HepG2 (cell line): ENCODE results near the gene POLR1C. TPM values are rescaled to one million over a fixed set of nuclear protein-coding genes. Genes with fewer than 3 reads are reported as not detected.

Source experiments
- JDP2 ChIP-seq: sonication (generic); formaldehyde crosslinking; IDR thresholded peaks from 2 replicates; pipeline ENCODE4 v1.8.1; 2022; ENCODE audit warnings: missing genetic modification reagents, borderline replicate concordance
- MBD4 ChIP-seq: IDR thresholded peaks from 2 replicates; pipeline ENCODE4 v1.6.1; 2012; ENCODE audit warnings: low read length, inconsistent platforms, borderline replicate concordance
- MXD4 ChIP-seq: IDR thresholded peaks from 2 replicates; pipeline ENCODE4 v1.6.1; 2016; ENCODE audit warnings: mild to moderate bottlenecking, missing biosample characterization, missing genetic modification reagents
- PRMT3 ChIP-seq: sonication (generic); formaldehyde crosslinking; IDR thresholded peaks from 2 replicates; pipeline ENCODE4 v1.8.1; 2022; ENCODE audit warnings: low read depth, mild to moderate bottlenecking, moderate library complexity, missing genetic modification reagents, borderline replicate concordance
- PTBP1 ChIP-seq: fragments of 200-400 bp; formaldehyde crosslinking; IDR thresholded peaks from 2 replicates; pipeline ENCODE4 v1.6.1; 2018; ENCODE audit warnings: low read length, low read depth; ENCODE audit not compliant: poor library complexity, severe bottlenecking
- SCMH1 ChIP-seq: sonication (generic); formaldehyde crosslinking; IDR thresholded peaks from 2 replicates; pipeline ENCODE4 v1.9.0; 2021; ENCODE audit warnings: missing genetic modification reagents, mild to moderate bottlenecking, borderline replicate concordance
- STAG1 ChIP-seq: sonication (generic); formaldehyde crosslinking; IDR thresholded peaks from 2 replicates; pipeline ENCODE4 v1.4.0; 2020; ENCODE audit warnings: missing genetic modification reagents
- ZBTB38 ChIP-seq: sonication (generic); formaldehyde crosslinking; IDR thresholded peaks from 2 replicates; pipeline ENCODE4 v1.5.1; 2020; ENCODE audit warnings: mild to moderate bottlenecking, missing genetic modification reagents
- ZNF224 ChIP-seq: sonication (generic); formaldehyde crosslinking; IDR thresholded peaks from 2 replicates; pipeline ENCODE4 v1.5.0; 2020; ENCODE audit warnings: mild to moderate bottlenecking, missing genetic modification reagents
- ZNF558 ChIP-seq: sonication (generic); formaldehyde crosslinking; IDR thresholded peaks from 2 replicates; pipeline ENCODE4 v1.9.0; 2022; ENCODE audit warnings: mild to moderate bottlenecking, missing genetic modification reagents, borderline replicate concordance
- ZNF772 ChIP-seq: sonication (generic); formaldehyde crosslinking; IDR thresholded peaks from 2 replicates; pipeline ENCODE4 v1.5.0; 2020; ENCODE audit warnings: mild to moderate bottlenecking, missing genetic modification reagents
- ZNF773 ChIP-seq: sonication (generic); formaldehyde crosslinking; IDR thresholded peaks from 2 replicates; pipeline ENCODE4 v1.4.0; 2020; ENCODE audit warnings: missing genetic modification reagents, borderline replicate concordance
- ZNF841 ChIP-seq: sonication (generic); formaldehyde crosslinking; IDR thresholded peaks from 2 replicates; pipeline ENCODE4 v1.8.1; 2023; ENCODE audit warnings: missing genetic modification reagents, borderline replicate concordance
- polyA plus RNA-seq, 8 experiments: library from polyadenylated mRNA; depleted of rRNA in 3 of 8; stranded (reverse) in 7 of 8; unstranded in 1 of 8; fragments of >200 nt; fragmentation: Illumina TruSeq in 4 of 8; extraction: Trizol in 4 of 8; gene quantifications; 2 replicates each; pipeline versions ENCODE4 v1.2.1 to v1.2.3, GENCODE V29; 2011 to 2016; ENCODE audit warnings: low read depth in 4 of 8, missing spikeins in 1 of 8, mixed read lengths in 1 of 8; ENCODE audit not compliant: insufficient read depth in 1 of 8
- total RNA-seq, 5 experiments: library from RNA; depleted of rRNA; stranded (reverse); fragments of >200 nt; fragmentation: Illumina TruSeq; extraction: Trizol; gene quantifications; 2 replicates each; pipeline ENCODE4 v1.2.3, GENCODE V29; 2016; ENCODE audit warnings: low read depth in 1 of 5
- TF ChIP-seq, protein P1 (sequence below): sonication (generic); formaldehyde crosslinking; IDR thresholded peaks from 2 replicates; pipeline ENCODE4 v1.8.1; 2023; ENCODE audit warnings: mild to moderate bottlenecking, missing genetic modification reagents
- TF ChIP-seq, protein P2 (sequence below): sonication (generic); formaldehyde crosslinking; IDR thresholded peaks from 2 replicates; pipeline ENCODE4 v1.4.0; 2020; ENCODE audit warnings: missing genetic modification reagents
- TF ChIP-seq, protein P3 (sequence below): sonication (generic); formaldehyde crosslinking; IDR thresholded peaks from 2 replicates; pipeline ENCODE4 v1.8.1; 2023; ENCODE audit warnings: mild to moderate bottlenecking, moderate library complexity, missing genetic modification reagents
- TF ChIP-seq, protein P4 (sequence below): sonication (generic); formaldehyde crosslinking; IDR thresholded peaks from 2 replicates; pipeline ENCODE4 v1.4.0; 2020; ENCODE audit warnings: missing genetic modification reagents, borderline replicate concordance
- TF ChIP-seq, protein P5 (sequence below): sonication (generic); formaldehyde crosslinking; IDR thresholded peaks from 2 replicates; pipeline ENCODE4 v1.4.0; 2020; ENCODE audit warnings: missing genetic modification reagents, mild to moderate bottlenecking, borderline replicate concordance
- TF ChIP-seq, protein P6 (sequence below): sonication (generic); formaldehyde crosslinking; IDR thresholded peaks from 2 replicates; pipeline ENCODE4 v1.5.1; 2020; ENCODE audit warnings: mild to moderate bottlenecking, missing genetic modification reagents, borderline replicate concordance

The POLR1C gene
- total and polyA plus RNA-seq, 2 of the 13 experiments (the other 11 are each of a cell fraction or from before 2014, with no cell fraction given), result 62.6 to 72.2 TPM

DNA sequence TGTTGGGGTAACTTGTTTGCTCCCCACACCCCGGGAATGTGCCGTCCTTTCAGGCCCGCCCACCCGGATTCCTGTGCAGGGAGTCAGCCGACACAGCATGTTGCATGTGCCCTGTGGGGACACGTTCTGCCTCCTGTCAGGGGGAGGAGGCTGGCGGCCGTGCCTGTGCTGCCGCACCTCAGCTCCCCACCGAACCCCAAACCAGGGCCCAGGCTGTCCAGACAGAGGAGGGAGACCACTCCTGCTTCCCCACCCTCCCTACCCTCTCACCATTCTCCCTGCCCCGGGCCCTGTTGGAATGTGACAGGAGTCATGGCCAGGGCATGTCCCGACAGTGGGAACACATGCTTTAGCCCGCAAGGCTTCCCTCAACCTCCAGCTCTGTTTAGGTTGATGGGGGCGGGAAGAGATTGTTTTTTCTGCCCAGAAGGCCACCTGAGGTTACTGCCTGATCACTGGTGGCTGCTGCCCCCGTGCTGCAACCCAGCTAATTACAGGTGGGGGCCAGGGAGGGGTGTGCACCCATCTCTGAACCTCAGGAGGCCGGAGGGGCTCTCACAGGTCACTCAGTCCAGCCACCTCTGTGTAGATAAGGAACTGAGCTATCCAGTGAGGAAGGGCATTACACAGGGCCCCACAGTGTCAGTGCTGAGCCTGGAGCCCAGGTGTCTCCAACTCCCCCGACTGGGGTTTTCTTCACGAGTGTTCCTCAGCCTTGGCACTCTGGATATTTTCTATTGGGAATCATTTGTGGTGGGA lies 20.3 kb upstream of the POLR1C start (continued):
- TF ChIP-seq, protein P1, sequence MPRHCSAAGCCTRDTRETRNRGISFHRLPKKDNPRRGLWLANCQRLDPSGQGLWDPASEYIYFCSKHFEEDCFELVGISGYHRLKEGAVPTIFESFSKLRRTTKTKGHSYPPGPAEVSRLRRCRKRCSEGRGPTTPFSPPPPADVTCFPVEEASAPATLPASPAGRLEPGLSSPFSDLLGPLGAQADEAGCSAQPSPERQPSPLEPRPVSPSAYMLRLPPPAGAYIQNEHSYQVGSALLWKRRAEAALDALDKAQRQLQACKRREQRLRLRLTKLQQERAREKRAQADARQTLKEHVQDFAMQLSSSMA, result 0 out of 2 replicates have a peak, but pooled peaks have one; percentile 56
- TF ChIP-seq, protein P2, sequence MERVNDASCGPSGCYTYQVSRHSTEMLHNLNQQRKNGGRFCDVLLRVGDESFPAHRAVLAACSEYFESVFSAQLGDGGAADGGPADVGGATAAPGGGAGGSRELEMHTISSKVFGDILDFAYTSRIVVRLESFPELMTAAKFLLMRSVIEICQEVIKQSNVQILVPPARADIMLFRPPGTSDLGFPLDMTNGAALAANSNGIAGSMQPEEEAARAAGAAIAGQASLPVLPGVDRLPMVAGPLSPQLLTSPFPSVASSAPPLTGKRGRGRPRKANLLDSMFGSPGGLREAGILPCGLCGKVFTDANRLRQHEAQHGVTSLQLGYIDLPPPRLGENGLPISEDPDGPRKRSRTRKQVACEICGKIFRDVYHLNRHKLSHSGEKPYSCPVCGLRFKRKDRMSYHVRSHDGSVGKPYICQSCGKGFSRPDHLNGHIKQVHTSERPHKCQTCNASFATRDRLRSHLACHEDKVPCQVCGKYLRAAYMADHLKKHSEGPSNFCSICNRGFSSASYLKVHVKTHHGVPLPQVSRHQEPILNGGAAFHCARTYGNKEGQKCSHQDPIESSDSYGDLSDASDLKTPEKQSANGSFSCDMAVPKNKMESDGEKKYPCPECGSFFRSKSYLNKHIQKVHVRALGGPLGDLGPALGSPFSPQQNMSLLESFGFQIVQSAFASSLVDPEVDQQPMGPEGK, result peak; percentile 99
- TF ChIP-seq MXD4 (CRISPR knock-in tag), result peak; percentile 57
- TF ChIP-seq ZNF224 (CRISPR knock-in tag), result 0 out of 2 replicates have a peak, but pooled peaks have one; percentile 61
- TF ChIP-seq JDP2 (CRISPR knock-in tag), result no peak
- 0 out of 2 replicates have a peak, but pooled peaks have one; percentile 48 for TF ChIP-seq ZNF772 (CRISPR knock-in tag)
- no peak for TF ChIP-seq SCMH1 (CRISPR knock-in tag)
- TF ChIP-seq, protein P3, sequence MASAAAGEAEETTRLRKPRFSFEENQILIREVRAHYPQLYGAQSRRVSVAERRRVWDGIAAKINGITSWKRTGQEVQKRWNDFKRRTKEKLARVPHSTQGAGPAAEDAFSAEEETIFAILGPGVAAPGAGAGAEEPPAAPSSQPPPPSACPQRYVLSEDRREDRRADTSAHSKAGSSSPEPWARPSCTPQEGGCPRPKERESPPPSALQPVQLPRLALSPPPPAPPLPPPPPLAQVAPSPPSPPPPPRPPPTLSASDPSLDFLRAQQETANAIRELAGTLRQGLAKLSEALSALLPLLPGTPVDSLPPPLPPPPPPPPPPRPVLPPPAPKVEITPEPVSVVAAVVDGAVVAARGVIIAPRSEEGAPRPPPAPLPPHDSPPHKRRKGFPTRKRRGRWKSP (CRISPR knock-in tag), result peak; percentile 72
- TF ChIP-seq ZNF773, result no peak
- peak; percentile 79; the same call in 1 of the 2 replicates for TF ChIP-seq ZNF558 (CRISPR knock-in tag)
- peak; percentile 94 for TF ChIP-seq STAG1 (CRISPR knock-in tag)
- no peak for TF ChIP-seq PTBP1
- peak; percentile 64 for TF ChIP-seq ZBTB38
- TF ChIP-seq MBD4, result no peak
- no peak for TF ChIP-seq PRMT3 (CRISPR knock-in tag)
- TF ChIP-seq, protein P4, sequence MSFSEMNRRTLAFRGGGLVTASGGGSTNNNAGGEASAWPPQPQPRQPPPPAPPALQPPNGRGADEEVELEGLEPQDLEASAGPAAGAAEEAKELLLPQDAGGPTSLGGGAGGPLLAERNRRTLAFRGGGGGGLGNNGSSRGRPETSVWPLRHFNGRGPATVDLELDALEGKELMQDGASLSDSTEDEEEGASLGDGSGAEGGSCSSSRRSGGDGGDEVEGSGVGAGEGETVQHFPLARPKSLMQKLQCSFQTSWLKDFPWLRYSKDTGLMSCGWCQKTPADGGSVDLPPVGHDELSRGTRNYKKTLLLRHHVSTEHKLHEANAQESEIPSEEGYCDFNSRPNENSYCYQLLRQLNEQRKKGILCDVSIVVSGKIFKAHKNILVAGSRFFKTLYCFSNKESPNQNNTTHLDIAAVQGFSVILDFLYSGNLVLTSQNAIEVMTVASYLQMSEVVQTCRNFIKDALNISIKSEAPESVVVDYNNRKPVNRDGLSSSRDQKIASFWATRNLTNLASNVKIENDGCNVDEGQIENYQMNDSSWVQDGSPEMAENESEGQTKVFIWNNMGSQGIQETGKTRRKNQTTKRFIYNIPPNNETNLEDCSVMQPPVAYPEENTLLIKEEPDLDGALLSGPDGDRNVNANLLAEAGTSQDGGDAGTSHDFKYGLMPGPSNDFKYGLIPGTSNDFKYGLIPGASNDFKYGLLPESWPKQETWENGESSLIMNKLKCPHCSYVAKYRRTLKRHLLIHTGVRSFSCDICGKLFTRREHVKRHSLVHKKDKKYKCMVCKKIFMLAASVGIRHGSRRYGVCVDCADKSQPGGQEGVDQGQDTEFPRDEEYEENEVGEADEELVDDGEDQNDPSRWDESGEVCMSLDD (CRISPR knock-in tag), result peak; percentile 89; the same call in 1 of the 2 replicates
- no peak for TF ChIP-seq ZNF841 (CRISPR knock-in tag)
- TF ChIP-seq, protein P5, sequence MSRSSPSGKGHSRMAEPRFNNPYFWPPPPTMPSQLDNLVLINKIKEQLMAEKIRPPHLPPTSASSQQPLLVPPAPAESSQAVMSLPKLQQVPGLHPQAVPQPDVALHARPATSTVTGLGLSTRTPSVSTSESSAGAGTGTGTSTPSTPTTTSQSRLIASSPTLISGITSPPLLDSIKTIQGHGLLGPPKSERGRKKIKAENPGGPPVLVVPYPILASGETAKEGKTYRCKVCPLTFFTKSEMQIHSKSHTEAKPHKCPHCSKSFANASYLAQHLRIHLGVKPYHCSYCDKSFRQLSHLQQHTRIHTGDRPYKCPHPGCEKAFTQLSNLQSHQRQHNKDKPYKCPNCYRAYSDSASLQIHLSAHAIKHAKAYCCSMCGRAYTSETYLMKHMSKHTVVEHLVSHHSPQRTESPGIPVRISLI (CRISPR knock-in tag), result peak; percentile 96
- TF ChIP-seq, protein P6, sequence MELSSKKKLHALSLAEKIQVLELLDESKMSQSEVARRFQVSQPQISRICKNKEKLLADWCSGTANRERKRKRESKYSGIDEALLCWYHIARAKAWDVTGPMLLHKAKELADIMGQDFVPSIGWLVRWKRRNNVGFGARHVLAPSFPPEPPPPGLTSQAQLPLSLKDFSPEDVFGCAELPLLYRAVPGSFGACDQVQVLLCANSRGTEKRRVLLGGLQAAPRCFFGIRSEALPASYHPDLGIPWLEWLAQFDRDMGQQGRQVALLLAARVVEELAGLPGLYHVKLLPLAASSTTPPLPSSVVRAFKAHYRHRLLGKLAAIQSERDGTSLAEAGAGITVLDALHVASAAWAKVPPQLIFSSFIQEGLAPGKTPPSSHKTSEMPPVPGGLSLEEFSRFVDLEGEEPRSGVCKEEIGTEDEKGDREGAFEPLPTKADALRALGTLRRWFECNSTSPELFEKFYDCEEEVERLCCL, result 0 out of 2 replicates have a peak, but pooled peaks have one; percentile 16
